Fibroblast of gingiva (primary cell): ENCODE results near the gene TRAPPC10.

Experiments used
- DNase-seq: peaks from one replicate; pipeline ENCODE4 v3.0.0-alpha.2; 2011; ENCODE audit warnings: low read depth

TRAPPC10 gene

GRCh38 chr21:44067011-44067839 is 55.1 kb downstream of the TRAPPC10 start:
- no peak for DNase-seq

GRCh38 chr21:44070391-44070790 is 58.3 kb downstream of the TRAPPC10 start:
- DNase-seq: no peak

- no peak for DNase-seq
Measured at GRCh38 chr21:44071359-44072104, 59.4 kb downstream of the TRAPPC10 start.

GRCh38 chr21:44072111-44072510 is 60.0 kb downstream of the TRAPPC10 start:
- DNase-seq: no peak

- DNase-seq: no peak
Measured at GRCh38 chr21:44074315-44074958, 62.3 kb downstream of the TRAPPC10 start.

- no peak for DNase-seq
Measured at GRCh38 chr21:44076316-44076715, 64.2 kb downstream of the TRAPPC10 start.

GRCh38 chr21:44078411-44078981 is 66.4 kb downstream of the TRAPPC10 start:
- no peak for DNase-seq

- no peak for DNase-seq
Measured at GRCh38 chr21:44079446-44079845, 67.3 kb downstream of the TRAPPC10 start.

- DNase-seq: no peak
Measured at GRCh38 chr21:44079846-44080245, 67.7 kb downstream of the TRAPPC10 start.

- no peak for DNase-seq
Measured at GRCh38 chr21:44082648-44083440, 70.7 kb downstream of the TRAPPC10 start.

GRCh38 chr21:44083631-44084291 is 71.7 kb downstream of the TRAPPC10 start:
- DNase-seq: no peak

- DNase-seq: no peak
Measured at GRCh38 chr21:44084496-44085241, 72.6 kb downstream of the TRAPPC10 start.

GRCh38 chr21:44085491-44086321 is 73.6 kb downstream of the TRAPPC10 start:
- no peak for DNase-seq

- no peak for DNase-seq
Measured at GRCh38 chr21:44086636-44087425, 74.7 kb downstream of the TRAPPC10 start.

GRCh38 chr21:44087426-44088400 is 75.6 kb downstream of the TRAPPC10 start:
- no peak for DNase-seq

- no peak for DNase-seq
Measured at GRCh38 chr21:44088401-44088780, 76.3 kb downstream of the TRAPPC10 start.
